ENCODE results near the gene KPRP. TPM values are rescaled to one million over a fixed set of nuclear protein-coding genes. Genes with fewer than 3 reads are reported as not detected.

The KPRP gene
- total RNA-seq, 1 experiment from 2014 or later: not detected

GRCh38 chr1:152758636-152759035 lies 811 bp downstream of the KPRP start:
- Mint-ChIP-seq H3K27ac (no peak overlapping the region), H3K9me3 (peaks cover 93 to 97% of the 10 kb centered on the region in 2 experiments), H3K4me1 (no peaks in the 10 kb centered on the region), H3K36me3 (ENCODE audit: insufficient read depth in 1 of 3, low read depth in 3 of 3) (peaks cover 17 to 58% (median 27%) of the 10 kb centered on the region in 3 experiments; a peak in 6 of 7 replicates), H3K27me3 (ENCODE audit: low read depth) (peaks cover 4% of the 10 kb centered on the region), H3K4me3 (no peak overlapping the region)
- Histone ChIP-seq H4K91ac (ENCODE audit: insufficient read length, low read depth, low read length) (no peak overlapping the region), H3K4me2 (ENCODE audit: insufficient read depth, insufficient read length, low read length) (no peak overlapping the region), H3K27me3 (ENCODE audit: insufficient read depth, low read length) (no peaks in the 10 kb centered on the region), H2BK5ac (ENCODE audit: insufficient read length, low read length) (no peak overlapping the region), H3K9ac (ENCODE audit: extremely low read depth, insufficient read length, low read length) (no peak overlapping the region), H3K4ac (ENCODE audit: low read depth, low read length) (no peak overlapping the region), H3K79me2 (ENCODE audit: insufficient read depth, low read length) (no peaks in the 10 kb centered on the region), H3K9me3 (ENCODE audit: control insufficient read depth, low read depth, low read length) (peaks cover 94% of the 10 kb centered on the region), H2BK120ac (ENCODE audit: low read depth, low read length, poor library complexity, severe bottlenecking) (no peak overlapping the region), H4K5ac (ENCODE audit: insufficient read length, low read depth, low read length) (no peak overlapping the region), H2AFZ (ENCODE audit: low read length) (no peak overlapping the region), H3K18ac (ENCODE audit: insufficient read length, low read depth, low read length) (no peak overlapping the region), H3K56ac (ENCODE audit: insufficient read length, low read depth, low read length) (no peak overlapping the region), H2BK12ac (ENCODE audit: insufficient read length, low read depth, low read length) (no peak overlapping the region), H3K27ac (ENCODE audit: insufficient read length, low read depth, low read length) (no peak overlapping the region), H3K23me2 (ENCODE audit: insufficient read length, low read depth, low read length, poor library complexity, severe bottlenecking) (no peaks in the 10 kb centered on the region), H4K20me1 (ENCODE audit: control insufficient read depth, insufficient read depth, insufficient read length) (no peaks in the 10 kb centered on the region), H2AK5ac (ENCODE audit: insufficient read length, low read length) (no peak overlapping the region), H3K14ac (ENCODE audit: insufficient read depth, low read length) (no peak overlapping the region), H3K23ac (ENCODE audit: insufficient read length, low read depth, low read length) (no peak overlapping the region), H2BK15ac (ENCODE audit: low read depth, low read length) (no peak overlapping the region), H3K4me1 (ENCODE audit: insufficient read depth, low read length) (no peaks in the 10 kb centered on the region), H3T11ph (ENCODE audit: low read length) (no peak overlapping the region), H4K8ac (replicated peaks; ENCODE audit: insufficient read length, low read depth, low read length) (no peak overlapping the region), H3K79me1 (ENCODE audit: insufficient read depth, low read depth, low read length, poor library complexity, severe bottlenecking) (no peaks in the 10 kb centered on the region), H2BK20ac (ENCODE audit: low read depth, low read length, poor library complexity, severe bottlenecking) (no peak overlapping the region)
- WGBS (ENCODE audit: extremely low coverage, insufficient read length, low lambda C conversion rate): no CpG with 5 or more reads among the region's 4 CpGs
- no peak for DNase-seq
- TF ChIP-seq CTCF (conservative IDR thresholded peaks at IDR 0.05): no peak
